NCI-H226 (cell line): ENCODE measurements around the gene RASA3.

Experiments used
- DNase-seq: peaks from one replicate; pipeline ENCODE4 v3.0.0-alpha.2; 2015

The RASA3 gene

GRCh38 chr13:114016321-114017027, 115.9 kb downstream of the RASA3 start:
- no peak for DNase-seq

GRCh38 chr13:114015969-114016295, 116.5 kb downstream of the RASA3 start:
- DNase-seq = no peak

DNA sequence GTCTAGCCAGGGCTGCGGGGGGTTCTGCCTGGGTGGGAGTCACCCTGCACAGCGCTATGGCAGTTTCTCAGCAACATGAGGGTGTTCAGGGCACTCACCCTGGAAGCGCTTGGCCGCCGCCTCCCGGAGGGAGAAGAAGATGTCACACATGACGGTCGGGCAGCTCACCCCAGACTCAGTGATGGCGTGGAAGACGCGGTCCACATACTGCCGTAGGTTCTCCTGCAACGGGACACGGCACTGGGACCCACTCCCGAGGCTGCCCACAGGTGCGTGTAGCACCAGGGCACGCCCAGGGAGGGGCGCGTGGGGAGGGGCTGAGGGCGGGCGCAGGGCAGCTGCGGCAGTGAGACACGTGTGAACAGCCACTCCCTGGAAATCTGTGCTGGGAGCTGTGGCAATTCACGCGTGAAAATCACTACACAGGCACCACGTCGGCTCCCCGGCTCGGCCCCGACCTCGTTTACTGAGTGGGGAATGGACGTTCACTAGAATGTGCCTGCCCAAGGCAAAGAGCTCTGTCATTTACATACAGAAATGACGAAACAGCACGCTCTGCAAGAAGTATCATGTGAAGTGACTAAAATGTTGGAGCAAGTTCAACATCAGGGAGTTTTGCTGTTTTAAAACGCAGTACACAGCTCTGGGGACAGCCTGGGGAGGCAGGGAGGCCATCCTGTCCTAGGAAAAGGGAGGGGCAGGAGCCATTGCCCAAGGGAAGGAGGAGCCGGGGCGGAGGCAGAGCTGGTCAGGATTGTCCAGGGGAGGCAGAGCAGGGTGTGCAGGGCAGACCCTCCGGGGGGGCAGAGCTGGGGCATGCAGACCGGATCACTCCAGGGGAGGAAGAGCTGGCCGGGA, 117.1 kb downstream of the RASA3 start:
- no peak for DNase-seq

- no peak for DNase-seq
Measured at GRCh38 chr13:114013952-114014629, 118.3 kb downstream of the RASA3 start.

DNA sequence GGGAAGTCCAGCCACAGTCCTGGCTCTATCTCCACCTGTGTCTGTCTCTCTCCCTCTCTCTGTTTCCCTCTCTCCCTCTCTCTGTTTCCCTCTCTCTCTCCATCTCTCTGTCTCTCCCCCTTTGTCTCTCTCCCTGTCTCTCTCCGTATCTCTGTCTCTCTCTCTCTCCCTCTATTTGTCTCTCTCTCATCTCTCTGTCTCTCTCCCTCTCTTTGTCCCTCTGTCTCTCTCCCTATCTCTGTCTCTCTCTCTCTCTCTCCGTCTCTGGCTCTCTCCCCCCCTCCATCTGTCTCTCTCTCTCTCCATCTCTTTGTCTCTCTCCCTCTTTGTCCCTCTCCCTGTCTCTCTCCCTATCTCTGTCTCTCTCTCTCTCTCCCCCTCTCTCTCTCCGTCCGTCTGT, 119.1 kb downstream of the RASA3 start:
- no peak for DNase-seq

DNA sequence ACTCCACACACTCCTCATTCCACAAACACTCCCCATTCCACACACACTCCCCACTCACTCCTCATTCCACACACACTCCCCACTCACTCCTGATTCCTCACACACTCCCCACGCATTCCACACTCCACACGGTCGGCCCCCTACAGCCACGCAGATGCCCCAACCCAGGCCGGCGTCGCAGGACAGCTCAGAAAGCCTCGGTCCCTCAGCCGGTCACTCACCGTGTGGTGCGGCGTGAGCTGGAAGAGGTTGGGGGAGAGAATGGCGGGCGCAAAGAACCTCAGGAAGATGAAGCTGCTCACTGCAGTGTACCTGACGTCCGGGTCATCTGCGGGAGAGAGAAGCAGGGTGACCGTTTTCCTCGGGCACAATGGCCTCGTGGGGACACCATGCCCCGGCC, 119.5 kb downstream of the RASA3 start:
- no peak for DNase-seq

DNA sequence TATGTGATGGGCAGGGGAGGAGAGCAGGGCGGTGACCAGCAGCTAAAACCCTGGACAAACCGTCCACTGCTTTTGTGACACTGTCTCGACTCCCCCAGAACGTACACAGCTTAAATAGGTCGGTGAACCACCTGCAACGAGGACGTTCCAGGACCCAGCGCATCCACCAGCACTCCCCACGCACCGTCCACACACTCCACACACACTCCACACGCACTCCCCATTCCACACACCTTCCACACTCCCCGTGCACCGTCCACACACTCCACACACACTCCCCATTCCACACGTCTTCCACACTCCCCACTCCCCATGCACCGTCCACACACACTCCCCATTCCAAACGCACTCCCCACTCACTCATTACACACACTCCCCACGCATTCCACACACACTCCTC, 120.3 kb downstream of the RASA3 start:
- no peak for DNase-seq

- no peak for DNase-seq
Measured at GRCh38 chr13:114011226-114011625, 121.2 kb downstream of the RASA3 start.

DNA sequence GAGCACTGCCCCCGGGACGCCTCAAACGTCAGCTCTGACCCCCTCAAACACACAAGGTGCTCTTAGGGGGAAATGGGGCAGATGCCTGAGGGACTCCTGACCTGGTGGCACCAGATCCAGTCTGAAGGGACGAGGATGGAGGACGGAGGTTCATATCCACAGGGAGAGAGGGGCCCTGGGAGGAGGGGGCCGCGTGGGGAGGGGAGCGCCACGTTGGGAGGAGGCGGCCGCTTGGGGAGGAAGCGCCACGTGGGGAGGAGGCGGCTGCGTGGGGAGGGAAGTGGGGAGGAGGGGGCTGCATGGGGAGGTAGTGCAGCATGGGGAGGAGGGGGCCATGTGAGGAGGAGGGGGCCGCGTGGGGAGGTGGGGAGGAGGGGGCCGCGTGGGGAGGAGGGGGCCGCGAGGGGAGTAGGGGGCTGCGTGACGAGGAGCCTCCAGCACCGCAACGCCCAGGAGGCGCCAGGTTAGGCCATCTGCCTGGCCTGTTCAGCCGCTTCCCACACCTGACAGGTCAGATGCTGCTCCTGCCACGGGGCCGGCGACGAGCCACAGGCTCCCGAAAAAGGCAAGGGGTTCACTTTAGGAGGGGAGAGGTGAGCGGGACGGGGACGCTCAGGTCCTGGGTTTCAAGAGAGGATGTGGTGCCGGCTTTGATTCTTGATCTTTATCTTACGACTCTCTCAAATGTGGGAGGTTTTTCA, 121.9 kb downstream of the RASA3 start:
- no peak for DNase-seq

- DNase-seq = no peak
Measured at GRCh38 chr13:114009590-114010400, 122.6 kb downstream of the RASA3 start.

DNA sequence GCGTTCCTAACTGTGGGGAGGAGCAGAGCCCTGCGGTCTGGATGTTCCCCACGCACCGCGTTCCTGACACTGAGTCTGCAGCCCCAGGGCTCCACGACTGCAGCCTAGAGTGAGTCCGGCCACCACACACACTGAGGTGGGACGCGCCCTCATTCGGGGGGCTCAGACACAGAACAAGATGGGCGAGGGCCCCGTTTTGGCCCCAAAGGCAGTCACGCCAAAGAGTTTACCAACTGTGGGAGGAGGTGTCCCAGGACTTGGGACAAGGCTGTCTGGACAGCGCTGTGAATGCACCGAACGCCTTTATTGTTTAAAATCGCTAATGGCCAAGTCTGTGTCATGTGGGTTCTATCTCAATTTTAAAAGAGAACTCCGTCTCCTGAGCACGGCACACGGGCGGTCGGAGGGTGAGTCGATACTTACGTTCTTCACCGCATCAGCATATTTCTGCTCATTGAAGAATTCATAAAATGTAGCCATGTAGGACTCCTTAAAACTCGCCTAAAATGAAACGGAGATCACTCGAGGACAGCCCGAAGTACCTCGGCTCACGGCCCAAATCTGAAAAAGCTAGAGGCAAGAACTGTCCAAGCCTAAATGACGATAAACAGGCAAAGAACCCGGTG, 123.3 kb downstream of the RASA3 start:
- DNase-seq = no peak

DNA sequence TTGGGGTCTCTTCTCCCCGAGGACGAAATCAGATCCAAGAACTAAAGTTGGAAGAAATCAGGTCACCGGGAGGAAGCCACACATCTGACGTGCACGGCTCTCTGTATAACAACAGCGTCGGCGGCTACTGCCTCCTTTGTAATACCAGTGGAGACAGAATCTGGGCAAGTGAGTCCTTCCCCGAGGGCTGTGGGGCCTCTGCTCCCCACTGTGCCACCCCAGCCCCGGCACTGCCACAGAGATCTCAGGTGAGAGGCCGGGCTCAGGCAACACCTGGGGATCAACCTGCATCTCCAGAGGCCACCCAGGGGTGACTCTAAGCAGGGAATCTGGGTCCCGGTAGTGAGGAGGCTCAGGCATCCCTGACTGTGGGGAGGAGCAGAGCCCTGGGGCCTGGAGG, 124.9 kb downstream of the RASA3 start:
- no peak for DNase-seq

GRCh38 chr13:114005206-114005724, 127.2 kb downstream of the RASA3 start:
- no peak for DNase-seq

GRCh38 chr13:114004420-114005205, 127.8 kb downstream of the RASA3 start:
- peak; percentile 96 for DNase-seq

- DNase-seq = no peak
Measured at GRCh38 chr13:114002771-114003321, 129.6 kb downstream of the RASA3 start.

GRCh38 chr13:114002009-114002544, 130.3 kb downstream of the RASA3 start:
- peak; percentile 34 for DNase-seq

GRCh38 chr13:114001331-114002008, 131.0 kb downstream of the RASA3 start:
- DNase-seq = no peak

GRCh38 chr13:114000151-114001040, 132.0 kb downstream of the RASA3 start:
- DNase-seq = no peak

GRCh38 chr13:113999618-113999910, 132.9 kb downstream of the RASA3 start:
- no peak for DNase-seq
